ES-I3 (cell line): Measurements from ENCODE around the gene GRID1.

Experiments
- H3K36me3 ChIP-seq: 2 replicates; pipeline ENCODE4 v1.6.1; 2013; ENCODE audit warnings: mild to moderate bottlenecking, low read length, control low read depth, moderate library complexity; ENCODE audit not compliant: insufficient read depth
- H3K4me1 ChIP-seq: 2 replicates; pipeline ENCODE4 v1.6.1; 2013; ENCODE audit warnings: mild to moderate bottlenecking, control low read depth, low read length; ENCODE audit not compliant: insufficient read depth
- H3K9ac ChIP-seq: 2 replicates; pipeline ENCODE4 v1.6.1; 2013; ENCODE audit warnings: low read depth, mild to moderate bottlenecking, low read length, moderate library complexity
- H3K9me3 ChIP-seq: 2 replicates; pipeline ENCODE4 v1.6.1; 2013; ENCODE audit warnings: mild to moderate bottlenecking, low read length, moderate library complexity; ENCODE audit not compliant: control insufficient read depth, insufficient read depth

GRID1 gene

GRCh38 chr10:85832988-85833387 lies 533.6 kb downstream of the GRID1 start:
- Histone ChIP-seq H3K9ac (no peak overlapping the region), H3K9me3 (no peaks in the 10 kb centered on the region)

GRCh38 chr10:85831422-85831821 lies 535.2 kb downstream of the GRID1 start:
- no peaks in the 10 kb centered on the region for H3K36me3 ChIP-seq
- H3K9ac ChIP-seq = no peak overlapping the region
- H3K9me3 ChIP-seq = no peaks in the 10 kb centered on the region
- H3K4me1 ChIP-seq = no peaks in the 10 kb centered on the region

More at GRCh38 chr10:85832988-85833387, 533.6 kb downstream of the GRID1 start:
- Histone ChIP-seq H3K4me1 (no peaks in the 10 kb centered on the region), H3K36me3 (no peaks in the 10 kb centered on the region)

- no peaks in the 10 kb centered on the region for H3K36me3 ChIP-seq
- no peaks in the 10 kb centered on the region for H3K9me3 ChIP-seq
- no peak overlapping the region for H3K9ac ChIP-seq
- no peaks in the 10 kb centered on the region for H3K4me1 ChIP-seq
These were observed 540.2 kb downstream of the GRID1 start for GRCh38 chr10:85826377-85826776.

DNA sequence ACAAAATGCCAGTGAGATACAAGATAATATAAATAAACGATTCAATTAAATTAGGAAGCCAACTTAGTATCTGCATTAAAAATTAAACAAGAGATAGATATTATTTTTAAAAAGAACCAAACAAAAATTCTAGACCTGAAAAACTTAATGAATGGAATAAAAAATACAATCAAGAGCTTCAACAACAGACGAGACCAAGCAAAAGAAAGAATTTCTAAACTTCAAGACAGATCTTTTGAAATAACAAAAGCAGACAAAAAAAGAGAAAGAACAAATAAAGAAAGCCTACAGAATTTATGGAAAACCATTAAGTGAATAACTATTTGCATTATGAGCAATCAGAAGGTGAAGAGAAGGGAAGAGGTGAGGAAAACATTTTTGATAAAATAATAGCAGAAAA lies 555.2 kb downstream of the GRID1 start:
- H3K9ac ChIP-seq = no peak overlapping the region
- no peaks in the 10 kb centered on the region for H3K36me3 ChIP-seq
- H3K9me3 ChIP-seq = 0 out of 2 replicates have a peak, but pooled peaks cover 3% of the 10 kb centered on the region
- no peaks in the 10 kb centered on the region for H3K4me1 ChIP-seq

- Histone ChIP-seq H3K36me3 (no peaks in the 10 kb centered on the region), H3K4me1 (no peaks in the 10 kb centered on the region), H3K9me3 (0 out of 2 replicates have a peak, but pooled peaks cover 3% of the 10 kb centered on the region), H3K9ac (no peak overlapping the region)
These were observed 555.9 kb downstream of the GRID1 start for GRCh38 chr10:85810674-85811073.

DNA sequence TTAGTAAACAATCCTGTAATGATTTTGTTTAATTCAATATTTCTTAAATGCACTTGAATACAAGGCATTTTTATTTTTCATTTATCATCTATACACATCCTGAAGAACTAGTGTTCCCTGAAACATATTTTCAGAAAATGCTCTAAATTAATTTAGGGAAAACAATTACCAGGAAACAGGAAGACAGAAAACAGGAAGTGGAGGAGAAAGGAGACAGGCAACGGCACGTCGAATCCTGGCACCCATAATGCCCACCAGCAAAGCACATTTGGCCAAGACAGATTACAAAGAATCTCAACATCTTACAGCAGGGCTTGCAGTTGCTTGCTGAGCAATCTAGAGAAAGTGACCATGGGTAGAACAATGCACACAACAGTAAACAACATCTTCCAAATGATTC lies 571.1 kb downstream of the GRID1 start:
- Histone ChIP-seq H3K36me3 (no peaks in the 10 kb centered on the region), H3K9ac (no peak overlapping the region), H3K9me3 (no peaks in the 10 kb centered on the region), H3K4me1 (no peaks in the 10 kb centered on the region)

DNA sequence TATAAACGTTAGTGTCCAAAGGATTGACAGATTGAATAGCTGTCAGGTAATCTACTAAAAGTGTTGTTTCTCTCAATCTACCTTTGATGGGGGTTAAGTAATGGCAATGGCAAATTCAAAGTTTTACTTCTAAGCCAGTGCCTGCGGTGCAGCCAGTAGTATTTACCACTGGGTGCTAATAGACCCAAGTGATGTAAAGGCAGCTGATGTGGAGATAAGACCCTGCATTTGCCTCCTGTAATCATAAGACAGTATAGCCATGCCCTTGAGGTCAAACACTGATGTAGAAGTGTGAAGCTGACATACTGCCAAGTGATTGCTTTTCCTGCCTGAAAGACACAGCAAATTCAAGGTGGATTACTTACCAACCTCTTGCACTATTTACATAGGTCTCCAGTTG lies 572.0 kb downstream of the GRID1 start:
- H3K4me1 ChIP-seq = no peaks in the 10 kb centered on the region
- no peaks in the 10 kb centered on the region for H3K9me3 ChIP-seq
- H3K36me3 ChIP-seq = no peaks in the 10 kb centered on the region
- no peak overlapping the region for H3K9ac ChIP-seq

DNA sequence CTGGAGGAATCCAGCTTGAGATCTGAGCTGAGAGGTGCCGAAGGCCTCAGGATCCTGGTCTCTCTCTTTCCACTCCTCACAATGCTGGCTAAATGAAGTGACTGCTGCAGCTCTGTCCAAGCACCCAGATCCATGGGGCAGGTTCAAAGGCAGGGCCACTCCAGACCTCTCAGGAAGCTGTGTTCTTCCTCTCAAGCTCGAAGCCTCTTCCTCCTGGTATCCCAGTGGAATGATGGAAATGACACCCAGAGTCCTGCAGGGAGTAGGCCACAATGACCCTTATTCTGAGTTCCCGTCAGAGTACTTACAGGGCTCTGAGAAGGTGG lies 574.1 kb downstream of the GRID1 start:
- Histone ChIP-seq H3K9ac (no peak overlapping the region), H3K9me3 (no peaks in the 10 kb centered on the region), H3K36me3 (no peaks in the 10 kb centered on the region), H3K4me1 (no peaks in the 10 kb centered on the region)

GRCh38 chr10:85791818-85792532 lies 574.6 kb downstream of the GRID1 start:
- H3K36me3 ChIP-seq = no peaks in the 10 kb centered on the region
- H3K4me1 ChIP-seq = no peaks in the 10 kb centered on the region
- H3K9me3 ChIP-seq = no peaks in the 10 kb centered on the region
- H3K9ac ChIP-seq = no peak overlapping the region

- Histone ChIP-seq H3K4me1 (no peaks in the 10 kb centered on the region), H3K9ac (no peak overlapping the region), H3K36me3 (no peaks in the 10 kb centered on the region), H3K9me3 (no peaks in the 10 kb centered on the region)
These were observed 576.4 kb downstream of the GRID1 start for GRCh38 chr10:85789982-85790789.

- Histone ChIP-seq H3K9me3 (no peaks in the 10 kb centered on the region), H3K4me1 (no peaks in the 10 kb centered on the region), H3K36me3 (no peaks in the 10 kb centered on the region), H3K9ac (no peak overlapping the region)
These were observed 577.5 kb downstream of the GRID1 start for GRCh38 chr10:85789125-85789524.

GRCh38 chr10:85788570-85788969 lies 578.0 kb downstream of the GRID1 start:
- Histone ChIP-seq H3K36me3 (no peaks in the 10 kb centered on the region), H3K4me1 (no peaks in the 10 kb centered on the region), H3K9ac (no peak overlapping the region), H3K9me3 (no peaks in the 10 kb centered on the region)

GRCh38 chr10:85787881-85788280 lies 578.7 kb downstream of the GRID1 start:
- H3K36me3 ChIP-seq = no peaks in the 10 kb centered on the region
- H3K4me1 ChIP-seq = no peaks in the 10 kb centered on the region
- H3K9me3 ChIP-seq = no peaks in the 10 kb centered on the region
- no peak overlapping the region for H3K9ac ChIP-seq

GRCh38 chr10:85787393-85787792 lies 579.2 kb downstream of the GRID1 start:
- Histone ChIP-seq H3K36me3 (no peaks in the 10 kb centered on the region), H3K4me1 (no peaks in the 10 kb centered on the region), H3K9me3 (no peaks in the 10 kb centered on the region), H3K9ac (no peak overlapping the region)

DNA sequence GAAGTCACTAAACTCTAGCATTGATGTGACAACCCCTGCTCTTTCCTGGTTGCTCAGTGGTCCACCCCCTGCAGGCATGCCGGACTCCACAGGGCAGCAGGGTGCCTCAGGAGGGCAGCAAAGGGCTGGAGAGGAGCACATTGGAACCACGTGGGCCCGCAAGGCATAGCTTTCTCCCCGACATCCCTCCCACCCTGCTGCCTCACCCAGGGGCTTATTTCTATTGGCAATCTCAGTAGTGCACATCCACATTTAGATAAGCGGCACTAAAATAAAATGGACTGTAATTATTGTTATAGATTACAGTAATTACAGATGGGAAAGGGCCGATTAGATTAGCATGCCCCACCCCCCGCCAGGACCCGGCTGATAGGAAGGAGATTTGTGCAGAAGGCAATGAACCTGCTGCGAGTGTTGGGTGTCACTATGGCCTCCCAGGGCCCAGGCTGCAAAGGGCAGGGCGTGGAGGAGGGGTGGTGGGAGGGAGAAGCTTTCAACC lies 580.1 kb downstream of the GRID1 start:
- H3K4me1 ChIP-seq = no peaks in the 10 kb centered on the region
- H3K9ac ChIP-seq = no peak overlapping the region
- H3K36me3 ChIP-seq = no peaks in the 10 kb centered on the region
- no peaks in the 10 kb centered on the region for H3K9me3 ChIP-seq
